ENCODE results near the gene CRKL.

- TF ChIP-seq, protein P1, sequence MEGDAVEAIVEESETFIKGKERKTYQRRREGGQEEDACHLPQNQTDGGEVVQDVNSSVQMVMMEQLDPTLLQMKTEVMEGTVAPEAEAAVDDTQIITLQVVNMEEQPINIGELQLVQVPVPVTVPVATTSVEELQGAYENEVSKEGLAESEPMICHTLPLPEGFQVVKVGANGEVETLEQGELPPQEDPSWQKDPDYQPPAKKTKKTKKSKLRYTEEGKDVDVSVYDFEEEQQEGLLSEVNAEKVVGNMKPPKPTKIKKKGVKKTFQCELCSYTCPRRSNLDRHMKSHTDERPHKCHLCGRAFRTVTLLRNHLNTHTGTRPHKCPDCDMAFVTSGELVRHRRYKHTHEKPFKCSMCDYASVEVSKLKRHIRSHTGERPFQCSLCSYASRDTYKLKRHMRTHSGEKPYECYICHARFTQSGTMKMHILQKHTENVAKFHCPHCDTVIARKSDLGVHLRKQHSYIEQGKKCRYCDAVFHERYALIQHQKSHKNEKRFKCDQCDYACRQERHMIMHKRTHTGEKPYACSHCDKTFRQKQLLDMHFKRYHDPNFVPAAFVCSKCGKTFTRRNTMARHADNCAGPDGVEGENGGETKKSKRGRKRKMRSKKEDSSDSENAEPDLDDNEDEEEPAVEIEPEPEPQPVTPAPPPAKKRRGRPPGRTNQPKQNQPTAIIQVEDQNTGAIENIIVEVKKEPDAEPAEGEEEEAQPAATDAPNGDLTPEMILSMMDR (conservative IDR thresholded peaks at IDR 0.05): no peak
- no peak for TF ChIP-seq ZFX (IDR thresholded peaks at IDR 0.05)
Measured at GRCh38 chr22:20873214-20873613, 44.0 kb upstream of the CRKL start.

Data from C4-2B (cell line).